GM12874 (cell line): ENCODE measurements around the gene EIF2A.

Source experiments
- CTCF ChIP-seq: IDR thresholded peaks from 2 replicates; pipeline ENCODE4 v1.5.1; 2011; ENCODE audit warnings: low read depth, mild to moderate bottlenecking, control low read depth, low read length, moderate library complexity; ENCODE audit not compliant: insufficient read depth

EIF2A gene

GRCh38 chr3:150605998-150606641 lies 59.5 kb downstream of the EIF2A start:
- TF ChIP-seq CTCF: no peak

GRCh38 chr3:150607267-150608065 lies 60.9 kb downstream of the EIF2A start:
- TF ChIP-seq CTCF: no peak

- no peak for TF ChIP-seq CTCF
These were observed 63.4 kb downstream of the EIF2A start for GRCh38 chr3:150609988-150610387.

- TF ChIP-seq CTCF: no peak
These were observed 64.2 kb downstream of the EIF2A start for GRCh38 chr3:150610785-150611184.

- no peak for TF ChIP-seq CTCF
These were observed 65.1 kb downstream of the EIF2A start for GRCh38 chr3:150611666-150612065.

GRCh38 chr3:150612494-150612893 lies 65.9 kb downstream of the EIF2A start:
- TF ChIP-seq CTCF: no peak

GRCh38 chr3:150613034-150613433 lies 66.4 kb downstream of the EIF2A start:
- no peak for TF ChIP-seq CTCF
